GM23338 (cell line): ENCODE results near the gene NKAIN2. TPM values are rescaled to one million over a fixed set of nuclear protein-coding genes. Genes with fewer than 3 reads are reported as not detected.

ENCODE experiments used
- ATAC-seq: fragments of 200-7000 bp; cut with Tn5 transposase; 3 replicates; pipeline ENCODE4 v1.9.1; 2020
- DNase-seq: peaks from one replicate; pipeline ENCODE4 v3.0.0-alpha.2; 2015; ENCODE audit warnings: low spot score
- H2AFZ ChIP-seq: fragments of 200-600 bp; sonication (generic); 2 replicates; pipeline ENCODE4 v1.8.0; 2016; ENCODE audit warnings: antibody characterized with exemption, mild to moderate bottlenecking, moderate library complexity
- H3F3A ChIP-seq: fragments of 200-600 bp; sonication (generic); replicated peaks from 2 replicates; pipeline ENCODE4 v1.8.0; 2017; ENCODE audit warnings: antibody characterized with exemption, mixed run types, low read depth
- H3K27ac ChIP-seq: fragments of 200-600 bp; sonication (generic); 2 replicates; pipeline ENCODE4 v1.6.1; 2016; ENCODE audit warnings: low read depth
- H3K27me3 ChIP-seq: fragments of 200-600 bp; sonication (generic); 2 replicates; pipeline ENCODE4 v1.8.0; 2016; ENCODE audit warnings: mild to moderate bottlenecking, mixed run types, moderate library complexity; ENCODE audit not compliant: insufficient read depth
- H3K36me3 ChIP-seq: fragments of 200-600 bp; sonication (generic); 2 replicates; pipeline ENCODE4 v1.8.0; 2016; ENCODE audit warnings: mild to moderate bottlenecking; ENCODE audit not compliant: insufficient read depth
- H3K4me1 ChIP-seq: fragments of 200-600 bp; sonication (generic); 2 replicates; pipeline ENCODE4 v1.8.0; 2016; ENCODE audit warnings: mild to moderate bottlenecking, moderate library complexity; ENCODE audit not compliant: insufficient read depth
- H3K4me2 ChIP-seq: fragments of 200-600 bp; sonication (generic); 2 replicates; pipeline ENCODE4 v1.7.1; 2017; ENCODE audit warnings: mixed run types
- H3K4me3 ChIP-seq: fragments of 200-600 bp; sonication (generic); 2 replicates; pipeline ENCODE4 v1.6.1; 2016; ENCODE audit warnings: mixed run types
- H3K79me2 ChIP-seq: fragments of 200-600 bp; sonication (generic); replicated peaks from 2 replicates; pipeline ENCODE4 v1.8.0; 2017; ENCODE audit warnings: mild to moderate bottlenecking; ENCODE audit not compliant: insufficient read depth
- H3K9me2 ChIP-seq: fragments of 200-600 bp; sonication (generic); 2 replicates; pipeline ENCODE4 v1.8.0; 2017; ENCODE audit not compliant: insufficient read depth
- H4K20me1 ChIP-seq: fragments of 200-600 bp; sonication (generic); replicated peaks from 2 replicates; pipeline ENCODE4 v1.8.0; 2017; ENCODE audit warnings: mild to moderate bottlenecking; ENCODE audit not compliant: insufficient read depth
- H3K27ac Mint-ChIP-seq: 2 replicates; pipeline ENCODE4 v1.8.0; 2020; ENCODE audit warnings: inconsistent platforms, mild to moderate bottlenecking, moderate library complexity, mixed read lengths
- H3K27me3 Mint-ChIP-seq: 3 replicates; pipeline ENCODE4 v1.8.0; 2022; ENCODE audit warnings: low read depth, mild to moderate bottlenecking, moderate library complexity, mixed read lengths, inconsistent platforms; ENCODE audit not compliant: insufficient read depth, poor library complexity
- H3K36me3 Mint-ChIP-seq: 3 replicates; pipeline ENCODE4 v1.8.0; 2021; ENCODE audit warnings: low read depth, mild to moderate bottlenecking, inconsistent platforms, moderate library complexity, mixed read lengths
- H3K4me1 Mint-ChIP-seq: 3 replicates; pipeline ENCODE4 v1.8.0; 2020; ENCODE audit warnings: mild to moderate bottlenecking, inconsistent platforms, mixed read lengths
- H3K4me3 Mint-ChIP-seq: 3 replicates; pipeline ENCODE4 v1.8.0; 2021; ENCODE audit warnings: moderate library complexity, mild to moderate bottlenecking, inconsistent platforms, mixed read lengths
- H3K9me3 Mint-ChIP-seq: 3 replicates; pipeline ENCODE4 v1.8.0; 2020; ENCODE audit warnings: moderate library complexity, mild to moderate bottlenecking, inconsistent platforms, mixed read lengths
- CREB1 ChIP-seq: fragments of 250-450 bp; sonication (Bioruptor Pico); IDR thresholded peaks from 2 replicates; pipeline ENCODE4 v1.5.0; 2020; ENCODE audit warnings: low read depth, mild to moderate bottlenecking, moderate library complexity
- CTCF ChIP-seq, 2 experiments: fragments of 200-600 bp in 1 of 2; sonication (generic) in 1 of 2; conservative IDR thresholded peaks; 2 replicates each; pipeline versions ENCODE4 v1.5.1 to v1.6.1; 2016 to 2017; ENCODE audit warnings: antibody characterized with exemption in 2 of 2, low read depth in 2 of 2, mild to moderate bottlenecking in 2 of 2, moderate library complexity in 1 of 2
- EZH2 ChIP-seq: fragments of 200-600 bp; sonication (generic); IDR thresholded peaks from one replicate; pipeline ENCODE4 v1.8.0; 2017; ENCODE audit warnings: antibody characterized with exemption, mild to moderate bottlenecking, low read depth; ENCODE audit not compliant: unreplicated experiment
- JUNB ChIP-seq: IDR thresholded peaks from one replicate; pipeline ENCODE4 v1.6.1; 2016; ENCODE audit warnings: antibody characterized with exemption; ENCODE audit not compliant: unreplicated experiment
- STAT1 ChIP-seq: IDR thresholded peaks from one replicate; pipeline ENCODE4 v1.6.1; 2016; ENCODE audit warnings: antibody characterized with exemption; ENCODE audit not compliant: unreplicated experiment
- ZNF114 ChIP-seq: fragments of 250-450 bp; sonication (Bioruptor Pico); IDR thresholded peaks from 2 replicates; pipeline ENCODE4 v1.5.0; 2020; ENCODE audit warnings: mild to moderate bottlenecking, moderate library complexity
- ZNF331 ChIP-seq: fragments of 250-450 bp; sonication (Bioruptor Pico); IDR thresholded peaks from 2 replicates; pipeline ENCODE4 v1.5.0; 2020; ENCODE audit warnings: low read depth, mild to moderate bottlenecking, moderate library complexity
- polyA plus RNA-seq: library from polyadenylated mRNA; unstranded; fragments of >200 nt; fragmentation: Nextera tagmentation; extraction: Ambion mirVana; gene quantifications from 2 replicates; pipeline ENCODE4 v1.2.1, GENCODE V29; 2016
- total RNA-seq: library from RNA; depleted of rRNA; stranded (reverse); fragments of >200 nt; shearing (Covaris generic); gene quantifications from 2 replicates; pipeline ENCODE4 v1.2.3, GENCODE V29; 2014
- TF ChIP-seq, protein P1 (sequence below): fragments of 250-450 bp; sonication (Bioruptor Pico); IDR thresholded peaks from 2 replicates; pipeline ENCODE4 v1.5.0; 2020; ENCODE audit warnings: mild to moderate bottlenecking, moderate library complexity
- TF ChIP-seq, protein P2 (sequence below): IDR thresholded peaks from one replicate; pipeline ENCODE4 v1.6.1; 2018; ENCODE audit warnings: antibody characterized with exemption; ENCODE audit not compliant: unreplicated experiment

Gene NKAIN2
- total and polyA plus RNA-seq, 2 experiments from 2014 or later, result 0.39 to 1.1 TPM

DNA sequence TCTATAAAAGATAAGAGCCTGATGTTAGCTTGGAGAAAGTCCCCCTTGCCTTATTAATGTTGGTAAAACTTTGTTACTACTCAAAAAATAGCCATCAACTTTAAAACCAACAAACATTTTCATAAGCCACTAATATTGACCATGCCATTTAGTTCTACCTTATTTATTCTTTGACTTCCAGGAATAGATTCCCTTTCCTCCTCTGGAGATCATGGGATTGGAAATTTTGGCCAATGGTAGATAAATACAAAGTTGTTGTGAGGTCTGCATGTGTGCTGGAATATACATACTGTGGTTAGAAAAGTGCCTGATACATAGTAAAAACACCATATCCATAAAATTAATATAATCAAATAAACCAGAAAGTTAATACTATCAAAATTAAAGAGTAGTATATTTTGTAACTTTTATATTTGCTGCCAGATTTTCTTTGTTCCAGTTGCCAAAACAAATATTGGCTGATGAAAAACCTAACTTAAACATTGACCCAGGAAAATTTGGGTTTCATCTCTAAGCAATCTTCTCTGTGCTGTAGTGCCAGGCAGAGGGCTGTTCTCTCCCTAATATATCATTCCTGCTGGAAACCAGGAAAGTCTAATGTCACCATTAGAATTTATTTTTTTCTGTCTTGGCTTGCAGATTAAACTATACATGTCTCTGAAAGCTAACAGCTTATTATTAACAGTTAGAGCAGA lies 169.1 kb downstream of the NKAIN2 start:
- peaks cover 12% of the 10 kb centered on the region for H3K4me1 Mint-ChIP-seq
- ATAC-seq, result no peak
- TF ChIP-seq, protein P1, sequence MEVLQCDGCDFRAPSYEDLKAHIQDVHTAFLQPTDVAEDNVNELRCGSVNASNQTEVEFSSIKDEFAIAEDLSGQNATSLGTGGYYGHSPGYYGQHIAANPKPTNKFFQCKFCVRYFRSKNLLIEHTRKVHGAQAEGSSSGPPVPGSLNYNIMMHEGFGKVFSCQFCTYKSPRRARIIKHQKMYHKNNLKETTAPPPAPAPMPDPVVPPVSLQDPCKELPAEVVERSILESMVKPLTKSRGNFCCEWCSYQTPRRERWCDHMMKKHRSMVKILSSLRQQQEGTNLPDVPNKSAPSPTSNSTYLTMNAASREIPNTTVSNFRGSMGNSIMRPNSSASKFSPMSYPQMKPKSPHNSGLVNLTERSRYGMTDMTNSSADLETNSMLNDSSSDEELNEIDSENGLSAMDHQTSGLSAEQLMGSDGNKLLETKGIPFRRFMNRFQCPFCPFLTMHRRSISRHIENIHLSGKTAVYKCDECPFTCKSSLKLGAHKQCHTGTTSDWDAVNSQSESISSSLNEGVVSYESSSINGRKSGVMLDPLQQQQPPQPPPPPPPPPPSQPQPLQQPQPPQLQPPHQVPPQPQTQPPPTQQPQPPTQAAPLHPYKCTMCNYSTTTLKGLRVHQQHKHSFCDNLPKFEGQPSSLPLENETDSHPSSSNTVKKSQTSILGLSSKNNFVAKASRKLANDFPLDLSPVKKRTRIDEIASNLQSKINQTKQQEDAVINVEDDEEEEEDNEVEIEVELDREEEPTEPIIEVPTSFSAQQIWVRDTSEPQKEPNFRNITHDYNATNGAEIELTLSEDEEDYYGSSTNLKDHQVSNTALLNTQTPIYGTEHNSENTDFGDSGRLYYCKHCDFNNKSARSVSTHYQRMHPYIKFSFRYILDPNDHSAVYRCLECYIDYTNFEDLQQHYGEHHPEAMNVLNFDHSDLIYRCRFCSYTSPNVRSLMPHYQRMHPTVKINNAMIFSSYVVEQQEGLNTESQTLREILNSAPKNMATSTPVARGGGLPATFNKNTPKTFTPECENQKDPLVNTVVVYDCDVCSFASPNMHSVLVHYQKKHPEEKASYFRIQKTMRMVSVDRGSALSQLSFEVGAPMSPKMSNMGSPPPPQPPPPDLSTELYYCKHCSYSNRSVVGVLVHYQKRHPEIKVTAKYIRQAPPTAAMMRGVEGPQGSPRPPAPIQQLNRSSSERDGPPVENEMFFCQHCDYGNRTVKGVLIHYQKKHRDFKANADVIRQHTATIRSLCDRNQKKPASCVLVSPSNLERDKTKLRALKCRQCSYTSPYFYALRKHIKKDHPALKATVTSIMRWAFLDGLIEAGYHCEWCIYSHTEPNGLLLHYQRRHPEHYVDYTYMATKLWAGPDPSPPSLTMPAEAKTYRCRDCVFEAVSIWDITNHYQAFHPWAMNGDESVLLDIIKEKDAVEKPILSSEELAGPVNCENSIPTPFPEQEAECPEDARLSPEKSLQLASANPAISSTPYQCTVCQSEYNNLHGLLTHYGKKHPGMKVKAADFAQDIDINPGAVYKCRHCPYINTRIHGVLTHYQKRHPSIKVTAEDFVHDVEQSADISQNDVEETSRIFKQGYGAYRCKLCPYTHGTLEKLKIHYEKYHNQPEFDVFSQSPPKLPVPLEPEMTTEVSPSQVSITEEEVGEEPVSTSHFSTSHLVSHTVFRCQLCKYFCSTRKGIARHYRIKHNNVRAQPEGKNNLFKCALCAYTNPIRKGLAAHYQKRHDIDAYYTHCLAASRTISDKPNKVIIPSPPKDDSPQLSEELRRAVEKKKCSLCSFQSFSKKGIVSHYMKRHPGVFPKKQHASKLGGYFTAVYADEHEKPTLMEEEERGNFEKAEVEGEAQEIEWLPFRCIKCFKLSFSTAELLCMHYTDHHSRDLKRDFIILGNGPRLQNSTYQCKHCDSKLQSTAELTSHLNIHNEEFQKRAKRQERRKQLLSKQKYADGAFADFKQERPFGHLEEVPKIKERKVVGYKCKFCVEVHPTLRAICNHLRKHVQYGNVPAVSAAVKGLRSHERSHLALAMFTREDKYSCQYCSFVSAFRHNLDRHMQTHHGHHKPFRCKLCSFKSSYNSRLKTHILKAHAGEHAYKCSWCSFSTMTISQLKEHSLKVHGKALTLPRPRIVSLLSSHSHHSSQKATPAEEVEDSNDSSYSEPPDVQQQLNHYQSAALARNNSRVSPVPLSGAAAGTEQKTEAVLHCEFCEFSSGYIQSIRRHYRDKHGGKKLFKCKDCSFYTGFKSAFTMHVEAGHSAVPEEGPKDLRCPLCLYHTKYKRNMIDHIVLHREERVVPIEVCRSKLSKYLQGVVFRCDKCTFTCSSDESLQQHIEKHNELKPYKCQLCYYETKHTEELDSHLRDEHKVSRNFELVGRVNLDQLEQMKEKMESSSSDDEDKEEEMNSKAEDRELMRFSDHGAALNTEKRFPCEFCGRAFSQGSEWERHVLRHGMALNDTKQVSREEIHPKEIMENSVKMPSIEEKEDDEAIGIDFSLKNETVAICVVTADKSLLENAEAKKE (CRISPR knock-in tag), result no peak
- TF ChIP-seq JUNB (no peak), ZNF114 (CRISPR knock-in tag) (no peak), STAT1 (no peak), CTCF (conservative IDR thresholded peaks at IDR 0.05; ENCODE audit: low read depth in 2 of 2) (no peak), CREB1 (CRISPR knock-in tag) (no peak), ZNF331 (CRISPR knock-in tag) (no peak), EZH2 (no peak)
- TF ChIP-seq, protein P2, sequence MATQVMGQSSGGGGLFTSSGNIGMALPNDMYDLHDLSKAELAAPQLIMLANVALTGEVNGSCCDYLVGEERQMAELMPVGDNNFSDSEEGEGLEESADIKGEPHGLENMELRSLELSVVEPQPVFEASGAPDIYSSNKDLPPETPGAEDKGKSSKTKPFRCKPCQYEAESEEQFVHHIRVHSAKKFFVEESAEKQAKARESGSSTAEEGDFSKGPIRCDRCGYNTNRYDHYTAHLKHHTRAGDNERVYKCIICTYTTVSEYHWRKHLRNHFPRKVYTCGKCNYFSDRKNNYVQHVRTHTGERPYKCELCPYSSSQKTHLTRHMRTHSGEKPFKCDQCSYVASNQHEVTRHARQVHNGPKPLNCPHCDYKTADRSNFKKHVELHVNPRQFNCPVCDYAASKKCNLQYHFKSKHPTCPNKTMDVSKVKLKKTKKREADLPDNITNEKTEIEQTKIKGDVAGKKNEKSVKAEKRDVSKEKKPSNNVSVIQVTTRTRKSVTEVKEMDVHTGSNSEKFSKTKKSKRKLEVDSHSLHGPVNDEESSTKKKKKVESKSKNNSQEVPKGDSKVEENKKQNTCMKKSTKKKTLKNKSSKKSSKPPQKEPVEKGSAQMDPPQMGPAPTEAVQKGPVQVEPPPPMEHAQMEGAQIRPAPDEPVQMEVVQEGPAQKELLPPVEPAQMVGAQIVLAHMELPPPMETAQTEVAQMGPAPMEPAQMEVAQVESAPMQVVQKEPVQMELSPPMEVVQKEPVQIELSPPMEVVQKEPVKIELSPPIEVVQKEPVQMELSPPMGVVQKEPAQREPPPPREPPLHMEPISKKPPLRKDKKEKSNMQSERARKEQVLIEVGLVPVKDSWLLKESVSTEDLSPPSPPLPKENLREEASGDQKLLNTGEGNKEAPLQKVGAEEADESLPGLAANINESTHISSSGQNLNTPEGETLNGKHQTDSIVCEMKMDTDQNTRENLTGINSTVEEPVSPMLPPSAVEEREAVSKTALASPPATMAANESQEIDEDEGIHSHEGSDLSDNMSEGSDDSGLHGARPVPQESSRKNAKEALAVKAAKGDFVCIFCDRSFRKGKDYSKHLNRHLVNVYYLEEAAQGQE, result no peak
- DNase-seq, result no peak
- H4K20me1 ChIP-seq, result no peaks in the 10 kb centered on the region
- no peaks in the 10 kb centered on the region for H3K36me3 ChIP-seq
- no peaks in the 10 kb centered on the region for H3K27me3 Mint-ChIP-seq
- H3F3A ChIP-seq, result no peaks in the 10 kb centered on the region
- H3K27me3 ChIP-seq, result no peaks in the 10 kb centered on the region
- no peaks in the 10 kb centered on the region; the same call in 1 of the 2 replicates for H3K4me1 ChIP-seq
- no peak overlapping the region for H2AFZ ChIP-seq
- no peak overlapping the region for H3K27ac ChIP-seq
- no peaks in the 10 kb centered on the region; the same call in 1 of the 2 replicates for H3K9me2 ChIP-seq
- no peak overlapping the region for H3K4me3 ChIP-seq
- no peaks in the 10 kb centered on the region for H3K36me3 Mint-ChIP-seq
- no peak overlapping the region for H3K4me2 ChIP-seq
- no peaks in the 10 kb centered on the region for H3K9me3 Mint-ChIP-seq
- no peak overlapping the region for H3K4me3 Mint-ChIP-seq
- no peaks in the 10 kb centered on the region for H3K79me2 ChIP-seq
- H3K27ac Mint-ChIP-seq, result no peak overlapping the region
